ENCODE data around the gene SHH.

SHH gene

GRCh38 chr7:155762036-155762435 lies 50.2 kb downstream of the SHH start:
- DNase-seq, result no peak

- no peak for DNase-seq
Measured at GRCh38 chr7:155761162-155761561, 51.1 kb downstream of the SHH start.

- no peak for DNase-seq
Measured at GRCh38 chr7:155759740-155760430, 52.4 kb downstream of the SHH start.

GRCh38 chr7:155758348-155758747 lies 53.9 kb downstream of the SHH start:
- no peak for DNase-seq

GRCh38 chr7:155756322-155756721 lies 55.9 kb downstream of the SHH start:
- DNase-seq, result no peak

GRCh38 chr7:155755026-155755425 lies 57.2 kb downstream of the SHH start:
- DNase-seq, result no peak

- no peak for DNase-seq
Measured at GRCh38 chr7:155754165-155754564, 58.1 kb downstream of the SHH start.

GRCh38 chr7:155753446-155753965 lies 58.8 kb downstream of the SHH start:
- DNase-seq, result no peak

GRCh38 chr7:155752756-155753445 lies 59.4 kb downstream of the SHH start:
- no peak for DNase-seq

GRCh38 chr7:155751409-155751808 lies 60.9 kb downstream of the SHH start:
- no peak for DNase-seq

GRCh38 chr7:155750255-155751125 lies 61.8 kb downstream of the SHH start:
- no peak for DNase-seq

All from stimulated activated CD4-positive, alpha-beta T cell treated with anti-CD3 and anti-CD28 coated beads, Interleukin-4, amount 100 ng/mL, for 24 hours (primary cell).